ENCODE measurements around the gene C3orf20.

- TF ChIP-seq POLR2A (IDR thresholded peaks at IDR 0.05; ENCODE audit: low read length), result no peak
- no peak for TF ChIP-seq GATA1 (IDR thresholded peaks at IDR 0.05; ENCODE audit: low read depth, low read length)
Observed at GRCh38 chr3:14688525-14688924, 13.6 kb downstream of the C3orf20 start.

Measured in erythroblast (primary cell).